OCI-LY1 (cell line): ENCODE data around the gene TBC1D16.

Experiments
- H2AFZ ChIP-seq: fragments of 200-600 bp; sonication (generic), shearing (Covaris generic); 2 replicates; pipeline ENCODE4 v1.6.0; 2014; ENCODE audit warnings: antibody characterized with exemption, mild to moderate bottlenecking, low read length
- H3F3A ChIP-seq: fragments of 200-600 bp; sonication (generic), shearing (Covaris generic); 2 replicates; pipeline ENCODE4 v1.6.0; 2014; ENCODE audit warnings: mild to moderate bottlenecking, antibody characterized with exemption, low read length, moderate library complexity; ENCODE audit not compliant: insufficient read depth
- H3K27ac ChIP-seq: fragments of 200-600 bp; sonication (generic); 2 replicates; pipeline ENCODE4 v1.5.1; 2014; ENCODE audit warnings: low read length, mixed run types, mild to moderate bottlenecking, low read depth; ENCODE audit not compliant: poor library complexity, severe bottlenecking
- H3K27me3 ChIP-seq: fragments of 200-600 bp; sonication (generic); 2 replicates; pipeline ENCODE4 v1.6.0; 2014; ENCODE audit warnings: antibody characterized with exemption, mild to moderate bottlenecking, low read length, moderate library complexity; ENCODE audit not compliant: insufficient read depth
- H3K36me3 ChIP-seq: fragments of 200-600 bp; sonication (generic); 2 replicates; pipeline ENCODE4 v1.6.1; 2014; ENCODE audit warnings: mild to moderate bottlenecking, antibody characterized with exemption, low read length, moderate library complexity, mixed read lengths; ENCODE audit not compliant: insufficient read depth
- H3K4me1 ChIP-seq: fragments of 200-600 bp; sonication (generic); 2 replicates; pipeline ENCODE4 v1.5.1; 2014; ENCODE audit warnings: mild to moderate bottlenecking, low read length, moderate library complexity; ENCODE audit not compliant: insufficient read depth, severe bottlenecking
- H3K4me2 ChIP-seq: fragments of 200-600 bp; sonication (generic), shearing (Covaris generic); 2 replicates; pipeline ENCODE4 v1.6.1; 2014; ENCODE audit warnings: low read length
- H3K4me3 ChIP-seq: fragments of 200-600 bp; sonication (generic); 2 replicates; pipeline ENCODE4 v1.5.1; 2014; ENCODE audit warnings: low read length, low read depth, mild to moderate bottlenecking, mixed read lengths; ENCODE audit not compliant: poor library complexity, severe bottlenecking
- H3K79me2 ChIP-seq: fragments of 200-600 bp; shearing (Covaris generic); 2 replicates; pipeline ENCODE4 v1.6.1; 2016; ENCODE audit warnings: mixed run types, low read length, mixed read lengths; ENCODE audit not compliant: insufficient read depth
- H3K9ac ChIP-seq: fragments of 200-600 bp; sonication (generic), shearing (Covaris generic); 2 replicates; pipeline ENCODE4 v1.6.1; 2014; ENCODE audit warnings: mild to moderate bottlenecking, low read length, mixed read lengths
- H3K9me2 ChIP-seq: fragments of 200-600 bp; sonication (generic), shearing (Covaris generic); 2 replicates; pipeline ENCODE4 v1.6.1; 2014; ENCODE audit warnings: low read depth, mild to moderate bottlenecking, low read length, mixed read lengths
- H3K9me3 ChIP-seq: fragments of 200-600 bp; shearing (Covaris generic); 2 replicates; pipeline ENCODE4 v1.6.1; 2014; ENCODE audit warnings: low read length, mixed read lengths
- H4K20me1 ChIP-seq: fragments of 200-600 bp; sonication (generic), shearing (Covaris generic); 2 replicates; pipeline ENCODE4 v1.6.0; 2016; ENCODE audit warnings: mild to moderate bottlenecking, low read length; ENCODE audit not compliant: insufficient read depth
- EZH2 ChIP-seq: fragments of 200-600 bp; sonication (generic), shearing (Covaris generic); IDR thresholded peaks from 2 replicates; pipeline ENCODE4 v1.8.0; 2017; ENCODE audit warnings: borderline replicate concordance, mixed run types, mild to moderate bottlenecking, antibody characterized with exemption, low read length, moderate library complexity, mixed read lengths
- TF ChIP-seq, protein P1 (sequence below): fragments of 200-600 bp; sonication (generic), shearing (Covaris generic); IDR thresholded peaks from 2 replicates; pipeline ENCODE4 v1.5.1; 2017; ENCODE audit warnings: mild to moderate bottlenecking, antibody characterized with exemption, low read length, moderate library complexity, mixed read lengths

Gene TBC1D16

DNA sequence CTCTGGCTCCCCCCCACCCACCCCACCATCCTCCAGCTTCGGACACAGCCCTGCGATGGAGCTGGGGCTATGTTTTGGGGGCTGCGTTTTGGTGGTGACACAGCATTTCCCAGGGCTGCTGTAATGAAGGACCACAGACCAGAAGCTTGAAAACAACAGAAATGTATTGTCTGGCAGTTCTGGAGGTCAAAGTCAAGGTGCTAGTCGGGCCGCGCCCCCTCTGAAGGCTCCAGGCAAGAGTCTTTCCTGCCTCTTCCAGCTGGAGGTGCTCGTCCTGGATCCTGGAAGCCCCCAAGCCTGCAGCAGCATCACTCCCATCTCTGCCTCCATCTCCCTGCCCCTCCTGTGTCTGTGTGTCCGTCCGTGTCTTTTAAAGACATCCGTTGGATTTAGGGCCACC, 50.8 kb downstream of the TBC1D16 start:
- Histone ChIP-seq H3K9me2 (no peaks in the 10 kb centered on the region), H3K9ac (no peak overlapping the region), H3K27me3 (no peaks in the 10 kb centered on the region), H3K36me3 (no peaks in the 10 kb centered on the region), H3K27ac (no peak overlapping the region), H3K4me2 (no peak overlapping the region), H3K4me1 (no peaks in the 10 kb centered on the region), H3K4me3 (no peak overlapping the region), H2AFZ (no peak overlapping the region), H3K9me3 (no peaks in the 10 kb centered on the region), H4K20me1 (no peaks in the 10 kb centered on the region), H3K79me2 (no peaks in the 10 kb centered on the region), H3F3A (no peaks in the 10 kb centered on the region)
- no peak for TF ChIP-seq EZH2
- TF ChIP-seq, protein P1, sequence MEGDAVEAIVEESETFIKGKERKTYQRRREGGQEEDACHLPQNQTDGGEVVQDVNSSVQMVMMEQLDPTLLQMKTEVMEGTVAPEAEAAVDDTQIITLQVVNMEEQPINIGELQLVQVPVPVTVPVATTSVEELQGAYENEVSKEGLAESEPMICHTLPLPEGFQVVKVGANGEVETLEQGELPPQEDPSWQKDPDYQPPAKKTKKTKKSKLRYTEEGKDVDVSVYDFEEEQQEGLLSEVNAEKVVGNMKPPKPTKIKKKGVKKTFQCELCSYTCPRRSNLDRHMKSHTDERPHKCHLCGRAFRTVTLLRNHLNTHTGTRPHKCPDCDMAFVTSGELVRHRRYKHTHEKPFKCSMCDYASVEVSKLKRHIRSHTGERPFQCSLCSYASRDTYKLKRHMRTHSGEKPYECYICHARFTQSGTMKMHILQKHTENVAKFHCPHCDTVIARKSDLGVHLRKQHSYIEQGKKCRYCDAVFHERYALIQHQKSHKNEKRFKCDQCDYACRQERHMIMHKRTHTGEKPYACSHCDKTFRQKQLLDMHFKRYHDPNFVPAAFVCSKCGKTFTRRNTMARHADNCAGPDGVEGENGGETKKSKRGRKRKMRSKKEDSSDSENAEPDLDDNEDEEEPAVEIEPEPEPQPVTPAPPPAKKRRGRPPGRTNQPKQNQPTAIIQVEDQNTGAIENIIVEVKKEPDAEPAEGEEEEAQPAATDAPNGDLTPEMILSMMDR: no peak

DNA sequence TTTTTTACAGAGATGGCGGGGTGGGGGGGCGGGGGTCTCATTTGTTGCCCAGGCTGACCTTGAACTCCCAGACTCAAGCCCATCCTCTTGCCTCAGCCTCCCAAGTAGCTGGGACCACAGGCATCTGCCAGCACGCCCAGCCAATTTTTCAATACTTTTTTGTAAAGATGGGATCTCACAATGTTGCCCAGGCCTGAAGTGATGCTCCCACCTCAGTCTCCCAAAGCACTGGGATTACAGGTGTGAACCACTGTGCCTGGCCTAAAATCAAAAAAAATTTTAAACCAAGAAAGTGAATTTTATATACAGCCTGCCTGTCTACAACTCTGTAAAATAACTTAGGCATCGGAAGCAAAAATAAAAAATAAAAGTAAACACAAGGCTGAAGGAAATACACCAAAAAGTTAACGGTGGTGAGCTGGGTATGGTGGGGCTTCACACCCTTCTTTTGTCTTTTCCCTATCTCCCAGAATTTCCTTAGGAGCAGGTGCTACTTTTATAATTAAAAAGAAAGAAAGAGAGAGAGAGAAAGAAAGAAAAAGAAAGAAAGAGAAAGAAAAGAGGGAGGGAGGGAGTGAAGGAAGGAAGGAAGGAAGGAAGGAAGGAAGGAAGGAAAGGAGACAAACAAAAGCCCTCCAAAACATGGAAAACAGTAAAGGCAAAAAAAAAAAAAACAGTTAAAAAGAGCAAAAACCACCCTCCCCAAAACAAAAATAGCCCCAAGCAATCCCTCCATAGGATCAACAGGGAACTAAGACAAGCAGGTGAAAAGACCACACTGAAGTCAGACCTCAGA, 51.4 kb downstream of the TBC1D16 start:
- Histone ChIP-seq H3K9ac (no peak overlapping the region), H2AFZ (no peak overlapping the region), H3F3A (no peaks in the 10 kb centered on the region), H3K9me3 (no peaks in the 10 kb centered on the region), H3K36me3 (no peaks in the 10 kb centered on the region), H3K4me2 (no peak overlapping the region), H3K4me3 (no peak overlapping the region), H3K9me2 (no peaks in the 10 kb centered on the region), H3K79me2 (no peaks in the 10 kb centered on the region), H4K20me1 (no peaks in the 10 kb centered on the region), H3K27ac (no peak overlapping the region), H3K27me3 (no peaks in the 10 kb centered on the region), H3K4me1 (no peaks in the 10 kb centered on the region)
- TF ChIP-seq EZH2: no peak
- TF ChIP-seq, protein P1: no peak

DNA sequence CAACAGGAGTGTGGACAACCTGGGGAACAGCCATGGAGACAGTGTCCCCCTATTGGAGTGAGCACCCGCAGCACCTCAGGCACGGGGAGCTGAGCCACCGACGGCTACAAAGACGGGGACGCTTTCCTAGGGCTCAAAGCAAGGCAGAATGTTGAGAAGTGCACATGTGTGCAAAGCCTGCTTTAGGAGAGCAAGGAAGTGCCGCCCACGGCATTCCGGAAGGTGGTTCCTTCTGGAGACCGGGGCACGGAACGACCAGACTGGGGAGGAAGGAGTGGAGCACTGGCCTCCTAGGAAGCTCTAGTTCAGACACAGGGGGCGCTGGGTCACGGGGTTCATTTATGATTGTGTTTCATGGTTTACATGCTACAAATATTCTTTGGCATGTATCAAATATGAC, 52.2 kb downstream of the TBC1D16 start:
- H3K27ac ChIP-seq: no peak overlapping the region
- H2AFZ ChIP-seq: no peak overlapping the region
- TF ChIP-seq, protein P1: no peak
- no peak overlapping the region for H3K9ac ChIP-seq
- no peak overlapping the region for H3K4me2 ChIP-seq
- H3K27me3 ChIP-seq: no peaks in the 10 kb centered on the region
- H3K4me1 ChIP-seq: no peaks in the 10 kb centered on the region
- no peaks in the 10 kb centered on the region for H3K36me3 ChIP-seq
- H3K79me2 ChIP-seq: no peaks in the 10 kb centered on the region
- no peaks in the 10 kb centered on the region for H3F3A ChIP-seq
- no peaks in the 10 kb centered on the region for H3K9me3 ChIP-seq
- no peaks in the 10 kb centered on the region for H3K9me2 ChIP-seq
- H4K20me1 ChIP-seq: no peaks in the 10 kb centered on the region
- H3K4me3 ChIP-seq: no peak overlapping the region
